Left renal pelvis (tissue), 4 donors: ENCODE measurements around the gene CDKN2AIPNL. TPM values are rescaled to one million over a fixed set of nuclear protein-coding genes. Genes with fewer than 3 reads are reported as not detected.
"Not testable (repeated sequence)": the region's sequence is repeated elsewhere in the genome, so short reads cannot be mapped to it uniquely, and the experiment has no call there.

Experiments used
- DNase-seq, 4 donors: peaks; one replicate each; pipeline ENCODE4 v3.0.0-alpha.2; 2013; ENCODE audit warnings: low read depth in 4 of 4, low spot score in 3 of 4
- polyA plus RNA-seq, 4 donors: library from polyadenylated mRNA; unstranded; fragments of 120-200 nt; gene quantifications; one replicate each; pipeline ENCODE4 v1.2.1, GENCODE V29; 2013; ENCODE audit not compliant: insufficient read length in 4 of 4

Gene CDKN2AIPNL
- polyA plus RNA-seq, 4 donors = 20.3 to 33.7 (median 32.3) TPM

GRCh38 chr5:134409321-134409720 lies 2.4 kb downstream of the CDKN2AIPNL start:
- no peak for DNase-seq

DNA sequence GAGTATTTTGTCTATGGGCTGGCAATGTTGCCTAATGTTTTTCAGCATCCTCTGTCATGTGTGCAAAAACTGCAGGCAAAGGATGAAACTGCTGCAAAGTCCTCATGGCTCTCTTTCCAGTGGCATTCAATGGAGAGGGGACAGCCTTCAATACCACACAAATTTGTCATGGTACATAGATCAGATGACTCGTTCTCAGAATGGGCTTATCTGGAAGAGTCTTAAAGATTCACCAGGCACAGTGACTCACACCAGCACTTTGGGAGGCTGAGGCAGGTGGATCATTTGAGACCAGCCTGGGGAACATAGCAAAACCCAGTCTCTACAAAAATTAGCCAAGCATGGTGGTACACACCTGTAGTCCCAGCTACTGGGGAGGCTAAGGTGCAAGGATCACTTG lies 5.3 kb downstream of the CDKN2AIPNL start:
- no peak for DNase-seq

GRCh38 chr5:134403951-134404350 lies 7.7 kb downstream of the CDKN2AIPNL start:
- no peak for DNase-seq

DNA sequence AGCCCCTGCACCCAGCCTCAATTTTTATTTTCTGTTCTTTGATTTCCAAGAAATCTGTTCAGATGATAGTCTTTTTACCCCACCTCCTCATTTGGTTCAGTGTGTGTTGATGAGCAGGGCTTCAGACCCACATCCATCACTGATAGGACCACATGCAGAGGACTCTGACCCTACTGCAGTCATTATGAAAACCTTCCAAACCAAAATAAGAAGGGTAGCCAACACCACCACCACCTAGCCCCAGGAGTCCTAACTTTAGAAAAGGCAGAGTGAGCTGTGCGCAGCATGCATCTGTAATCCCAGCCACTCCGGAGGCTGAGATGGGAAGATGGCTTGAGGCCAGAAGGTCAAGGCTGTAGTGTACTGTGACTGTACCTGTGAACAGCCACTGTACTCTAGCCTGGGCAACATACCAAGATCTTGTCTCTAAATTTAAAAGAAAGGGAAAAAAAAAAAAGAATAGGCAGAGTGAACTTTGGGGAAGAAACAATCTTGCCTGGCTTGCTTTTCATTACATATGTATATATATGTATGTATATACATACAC lies 13.0 kb downstream of the CDKN2AIPNL start:
- DNase-seq = no peak

- no peak for DNase-seq
These were observed 14.5 kb downstream of the CDKN2AIPNL start for GRCh38 chr5:134397196-134397595.

DNA sequence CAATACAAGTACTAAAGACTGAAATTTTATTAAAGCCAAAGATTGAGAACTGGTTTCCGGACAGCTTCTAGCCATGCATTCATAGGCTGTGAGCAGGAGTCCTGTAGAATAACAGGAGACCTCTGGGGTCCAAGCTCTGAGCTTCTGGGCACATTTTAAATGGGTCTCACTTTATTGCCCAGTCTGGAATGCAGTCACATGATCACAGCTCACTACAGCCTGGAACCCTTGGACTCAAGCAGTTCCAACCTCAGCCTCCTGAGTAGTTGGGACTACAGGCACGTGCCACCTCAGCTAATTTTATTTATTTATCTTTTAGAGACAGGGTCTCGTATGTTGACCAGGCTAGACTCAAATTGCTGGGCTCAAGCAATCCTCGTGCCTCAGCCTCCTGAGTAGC lies 15.4 kb downstream of the CDKN2AIPNL start:
- DNase-seq = no peak

DNA sequence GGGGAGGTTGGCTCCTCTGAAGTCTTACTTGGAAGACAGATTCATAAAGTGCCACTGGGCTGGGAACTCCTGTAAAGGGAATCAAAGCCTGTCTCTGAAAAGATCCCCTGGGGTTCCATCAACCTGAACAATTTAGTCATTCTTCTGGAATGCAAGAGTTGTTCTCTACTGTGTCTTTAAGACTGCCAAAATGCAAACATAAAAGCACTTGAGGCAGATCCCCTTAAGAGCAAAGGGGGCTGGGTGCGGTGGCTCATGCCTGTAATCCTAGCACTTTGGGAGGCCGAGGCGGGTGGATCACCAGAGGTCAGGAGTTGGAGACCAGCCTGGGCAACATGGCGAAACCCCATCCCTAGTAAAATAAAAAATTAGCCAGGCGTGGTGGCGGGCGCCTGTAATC lies 16.7 kb downstream of the CDKN2AIPNL start:
- DNase-seq = no peak

DNA sequence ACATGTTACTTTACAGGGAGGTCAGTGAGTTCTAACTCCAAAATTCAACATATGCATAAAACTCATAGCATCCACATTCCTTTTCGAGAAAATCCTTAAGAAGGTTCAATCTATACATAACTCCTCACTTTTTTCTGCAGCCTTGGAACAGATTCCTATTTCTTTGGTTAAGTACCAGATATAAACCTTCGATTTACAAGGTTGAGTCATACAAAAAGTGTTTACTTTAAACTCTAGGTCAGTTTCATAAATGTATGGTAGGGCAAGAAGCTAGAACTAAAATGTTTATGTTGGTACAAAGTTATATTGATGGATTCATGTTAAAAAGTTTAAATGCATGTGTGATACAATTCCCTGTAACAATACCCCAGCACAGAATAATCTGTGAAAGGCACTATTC lies 19.4 kb downstream of the CDKN2AIPNL start:
- DNase-seq = no peak

- DNase-seq = no peak
These were observed 24.2 kb downstream of the CDKN2AIPNL start for GRCh38 chr5:134387443-134387842.

- no peak for DNase-seq
These were observed 27.5 kb downstream of the CDKN2AIPNL start for GRCh38 chr5:134383980-134384697.

DNA sequence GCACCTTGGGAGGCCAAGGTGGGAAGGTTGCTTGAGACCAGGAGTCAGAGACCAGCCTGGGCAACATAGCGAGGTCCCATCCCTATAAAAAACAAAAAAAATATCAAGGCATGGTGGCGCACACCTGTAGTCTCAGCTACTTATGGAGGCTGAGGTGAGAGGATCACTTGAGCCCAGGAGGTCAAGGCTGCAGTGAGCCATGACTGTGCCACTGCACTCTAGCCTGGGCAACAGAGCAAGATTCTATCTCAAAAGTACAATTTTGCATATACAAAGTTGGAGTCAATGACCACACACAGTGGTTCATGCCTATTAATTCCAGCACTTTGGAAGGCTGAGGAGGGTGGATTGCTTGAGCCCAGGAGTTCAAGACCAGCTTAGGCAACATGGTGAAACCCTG lies 29.5 kb downstream of the CDKN2AIPNL start:
- not testable (repeated sequence) for DNase-seq

DNA sequence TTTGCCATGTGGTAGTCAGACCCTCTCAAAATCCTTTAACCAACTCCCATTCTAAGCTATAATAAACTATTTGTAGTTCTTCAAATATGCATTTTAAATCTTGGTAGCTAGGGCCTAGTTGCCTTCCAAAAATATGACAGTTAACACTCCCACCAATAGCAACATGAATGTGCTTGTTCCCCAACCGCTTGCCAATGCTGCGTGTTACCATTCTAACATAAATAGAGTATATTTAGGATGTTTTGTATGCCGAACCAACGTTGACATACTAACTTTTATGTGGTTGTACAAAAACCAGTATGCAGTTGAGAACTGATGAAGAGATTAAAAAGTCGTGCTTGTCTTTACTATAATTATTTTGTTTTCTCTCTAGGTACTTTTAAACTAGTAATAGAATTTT lies 31.3 kb downstream of the CDKN2AIPNL start:
- no peak for DNase-seq

GRCh38 chr5:134374232-134374631 lies 37.4 kb downstream of the CDKN2AIPNL start:
- DNase-seq = no peak

DNA sequence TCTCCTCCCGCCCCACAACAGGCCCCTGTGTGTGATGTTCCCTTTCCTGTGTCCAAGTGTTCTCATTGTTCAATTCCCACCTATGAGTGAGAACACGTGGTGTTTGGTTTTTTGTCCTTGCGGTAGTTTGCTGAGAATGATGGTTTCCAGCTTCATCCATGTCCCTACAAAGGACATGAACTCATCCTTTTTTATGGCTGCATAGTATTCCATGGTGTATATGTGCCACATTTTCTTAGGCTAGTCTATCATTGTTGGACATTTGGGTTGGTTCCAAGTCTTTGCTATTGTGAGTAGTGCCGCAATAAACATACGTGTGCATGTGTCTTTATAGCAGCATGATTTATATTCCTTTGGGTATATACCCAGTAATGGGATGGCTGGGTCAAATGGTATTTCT lies 38.0 kb downstream of the CDKN2AIPNL start:
- DNase-seq = not testable (repeated sequence)

DNA sequence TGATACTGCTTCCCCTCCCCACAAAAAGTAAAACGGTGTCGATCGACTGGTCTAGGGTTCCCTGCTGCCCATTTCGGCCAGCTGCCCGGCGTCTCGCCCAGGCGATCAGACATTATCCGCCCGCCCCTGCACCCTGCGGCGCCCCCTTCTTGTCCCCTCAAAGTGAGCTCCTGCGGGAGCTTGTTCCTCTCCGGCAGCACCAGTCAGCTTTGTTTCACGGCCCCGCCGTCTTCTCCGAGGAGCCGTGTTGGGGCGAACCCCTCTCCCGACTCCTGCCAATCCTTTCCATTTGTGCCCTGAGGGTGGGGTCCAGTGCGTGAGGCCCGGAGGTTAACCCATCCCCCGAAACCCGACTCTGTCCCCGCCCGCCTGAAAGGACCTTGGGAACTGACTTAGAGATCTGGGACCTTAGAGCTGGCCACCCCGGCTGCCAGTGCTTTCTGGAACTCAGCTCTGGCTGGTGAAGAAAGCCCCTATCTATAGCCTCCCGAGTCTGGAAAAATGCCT lies 39.8 kb downstream of the CDKN2AIPNL start:
- peak in 3 of 4 donors; percentile 19 to 38 (median 22) for DNase-seq

- DNase-seq = peak; percentile 99
These were observed 40.5 kb downstream of the CDKN2AIPNL start, which contains the start of gene UBE2B for GRCh38 chr5:134370871-134371833. UBE2B (plus strand) TSS chr5:134371569; CDS start chr5:134371596, 27 bp downstream.

- DNase-seq = no peak
These were observed 41.3 kb downstream of the CDKN2AIPNL start for GRCh38 chr5:134370311-134370870.

- DNase-seq = no peak
These were observed 46.1 kb downstream of the CDKN2AIPNL start for GRCh38 chr5:134365604-134366003.

GRCh38 chr5:134355681-134356080 lies 56.0 kb downstream of the CDKN2AIPNL start:
- DNase-seq = no peak
